Measurements from ENCODE around the gene G0S2. TPM values are rescaled to one million over a fixed set of nuclear protein-coding genes. Genes with fewer than 3 reads are reported as not detected.
A peak's percentile ranks its signal among the peaks of the same experiment; 100 is the strongest.

The G0S2 gene
- 453 TPM for total RNA-seq
- long read RNA-seq, transcript G0S2-201 (2 exons, 866 nt) = major isoform, 1,307 of 1,344 reads
- long read RNA-seq, partial matches to known transcripts = 0 of 1,344 reads
- long read RNA-seq, other reads (novel, unspliced or antisense) = 37 of 1,344 reads

- intact Hi-C loops (cut with DNase I) = loop anchor here (2.0 kb wide), 1 partner anchor 28 kb away; no protein-coding TSS in a partner anchor
- ATAC-seq (ENCODE audit: poor library complexity) = peak; percentile 89
- peak; percentile 92 for DNase-seq
Measured at GRCh38 chr1:209674957-209675564, at the start of gene G0S2. TSS of gene G0S2 (plus strand) at chr1:209675412. CDS start at chr1:209675685, 273 bp downstream.

GRCh38 chr1:209625791-209626285 is 49.4 kb upstream of the G0S2 start:
- intact Hi-C loops (cut with DNase I) = no loop called here
- ATAC-seq (ENCODE audit: poor library complexity) (peak; percentile 28), DNase-seq (peak; percentile 46)

- DNase-seq (no peak), ATAC-seq (ENCODE audit: poor library complexity) (no peak)
- intact Hi-C loops (cut with DNase I) = no loop called here
Measured at GRCh38 chr1:209626346-209627026, 48.7 kb upstream of the G0S2 start.

DNA sequence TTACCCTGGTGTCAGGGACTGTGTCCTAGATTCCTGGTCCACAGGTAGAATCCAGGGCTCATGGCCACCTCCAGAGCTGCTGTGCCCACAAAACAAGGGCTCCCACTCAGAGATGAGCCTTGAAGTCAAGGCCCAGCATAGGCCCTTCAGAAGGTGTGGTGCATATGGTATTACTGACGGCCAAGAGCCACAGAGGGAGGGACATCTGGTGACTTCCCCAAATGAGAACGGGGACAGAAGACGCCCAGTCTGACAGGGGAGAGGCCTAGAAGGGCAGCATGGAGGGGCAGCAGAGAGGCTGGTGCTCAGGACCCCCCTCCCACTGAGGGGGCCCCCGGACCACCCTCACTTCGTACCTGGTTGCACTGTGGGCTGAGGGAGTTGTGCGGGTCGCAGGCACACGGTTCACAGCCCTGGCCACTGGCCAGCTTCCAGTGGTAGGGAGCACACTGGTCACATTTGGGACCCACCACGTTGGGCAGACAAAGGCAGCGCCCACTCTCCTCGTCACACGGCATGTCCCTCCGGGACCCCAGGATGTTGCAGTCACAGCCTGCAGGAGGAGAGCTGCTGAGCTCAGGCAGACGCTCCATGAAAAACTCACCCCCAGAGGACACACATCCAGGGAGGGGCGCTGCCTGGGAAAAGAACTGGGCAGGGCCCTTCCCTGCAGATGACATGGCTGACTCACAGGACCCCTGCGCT is 48.0 kb upstream of the G0S2 start:
- ATAC-seq (ENCODE audit: poor library complexity) = no peak
- intact Hi-C loops (cut with DNase I) = no loop called here

GRCh38 chr1:209627732-209628196 is 47.4 kb upstream of the G0S2 start:
- peak; percentile 78 for ATAC-seq (ENCODE audit: poor library complexity)
- DNase-seq = peak; percentile 89
- intact Hi-C loops (cut with DNase I) = no loop called here

More for the DNA sequence above, 48.0 kb upstream of the G0S2 start:
- peak; percentile 44 for DNase-seq

DNA sequence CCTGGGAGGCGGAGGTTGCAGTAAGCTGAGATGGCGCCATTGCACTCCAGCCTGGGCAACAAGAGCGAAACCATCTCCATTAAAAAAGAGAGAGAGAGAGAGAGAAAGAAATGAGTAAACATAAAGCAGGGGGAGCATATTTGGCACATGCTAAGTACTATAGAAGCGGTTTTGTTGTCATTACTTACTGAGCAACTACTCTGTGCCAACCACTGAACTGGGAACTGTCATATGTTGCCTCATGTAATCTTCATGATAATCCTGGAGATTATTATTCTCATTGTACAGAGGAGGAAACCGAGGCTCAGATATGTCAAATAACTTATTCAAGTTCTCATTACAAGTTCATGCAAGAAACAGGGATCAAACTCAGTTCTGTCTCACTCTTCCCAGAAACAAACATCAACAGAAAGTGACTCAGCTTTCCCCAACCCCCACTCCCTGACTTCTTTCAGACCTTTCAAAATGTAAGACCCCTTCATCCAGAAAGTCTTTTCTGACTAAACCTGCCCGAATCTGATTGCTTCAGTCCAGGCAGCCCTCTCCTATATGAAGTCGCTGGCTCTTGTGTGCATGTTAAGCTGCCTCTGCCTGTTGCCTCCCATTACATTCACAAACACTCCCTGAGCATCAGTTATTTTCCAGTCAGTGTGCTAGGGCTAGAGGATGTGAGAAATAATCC is 46.5 kb upstream of the G0S2 start:
- intact Hi-C loops (cut with DNase I) = no loop called here

GRCh38 chr1:209629621-209630382 is 45.4 kb upstream of the G0S2 start:
- DNase-seq (no peak), ATAC-seq (ENCODE audit: poor library complexity) (no peak)
- intact Hi-C loops (cut with DNase I) = loop anchor here (5.0 kb wide), 1 partner anchor 57 kb away; no protein-coding TSS in a partner anchor

More for the DNA sequence above, 46.5 kb upstream of the G0S2 start:
- DNase-seq = no peak
- ATAC-seq (ENCODE audit: poor library complexity) = no peak

DNA sequence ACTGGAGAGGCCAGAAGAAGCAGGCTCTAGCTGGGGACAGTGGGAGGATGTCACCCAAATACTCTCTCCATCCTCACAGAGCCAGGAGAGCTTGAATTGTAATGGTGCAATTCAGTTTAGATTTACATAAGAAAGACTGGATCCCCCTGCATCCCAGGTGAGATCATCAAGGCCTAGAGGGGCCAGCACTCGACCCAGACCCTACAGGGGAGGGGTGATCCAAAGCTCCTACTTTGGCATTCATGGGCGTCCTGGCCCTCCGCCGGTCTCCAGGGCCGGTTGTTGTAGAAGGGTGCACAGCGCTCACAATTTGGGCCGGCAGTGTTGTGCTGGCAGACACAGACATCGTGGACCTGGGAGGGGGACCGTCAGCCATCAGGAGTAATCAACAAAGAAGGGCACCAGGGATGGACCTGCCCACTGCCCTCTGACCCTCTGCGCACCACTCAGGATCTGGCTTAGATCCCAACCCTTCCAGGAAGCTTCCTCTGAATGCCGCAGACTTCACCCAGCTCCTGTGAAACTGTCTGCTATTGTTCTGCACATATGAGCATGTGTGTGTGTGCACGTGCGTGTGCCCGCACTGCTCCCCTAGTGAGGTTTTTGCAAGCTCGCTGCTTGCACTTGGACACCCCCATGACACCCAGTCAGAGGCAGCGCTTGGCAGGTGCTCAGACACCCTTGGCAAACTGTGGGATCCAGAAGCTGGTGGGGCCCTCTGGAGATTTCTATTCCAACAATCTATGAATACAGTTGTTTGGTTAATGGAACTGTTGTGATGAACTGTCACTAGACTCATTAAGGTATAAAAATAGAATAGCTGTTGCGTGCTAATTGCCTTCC is 44.6 kb upstream of the G0S2 start:
- ATAC-seq (ENCODE audit: poor library complexity) (peak; percentile 45), DNase-seq (peak; percentile 63)
- intact Hi-C loops (cut with DNase I) = loop anchor here (5.0 kb wide), 1 partner anchor 57 kb away; no protein-coding TSS in a partner anchor

DNA sequence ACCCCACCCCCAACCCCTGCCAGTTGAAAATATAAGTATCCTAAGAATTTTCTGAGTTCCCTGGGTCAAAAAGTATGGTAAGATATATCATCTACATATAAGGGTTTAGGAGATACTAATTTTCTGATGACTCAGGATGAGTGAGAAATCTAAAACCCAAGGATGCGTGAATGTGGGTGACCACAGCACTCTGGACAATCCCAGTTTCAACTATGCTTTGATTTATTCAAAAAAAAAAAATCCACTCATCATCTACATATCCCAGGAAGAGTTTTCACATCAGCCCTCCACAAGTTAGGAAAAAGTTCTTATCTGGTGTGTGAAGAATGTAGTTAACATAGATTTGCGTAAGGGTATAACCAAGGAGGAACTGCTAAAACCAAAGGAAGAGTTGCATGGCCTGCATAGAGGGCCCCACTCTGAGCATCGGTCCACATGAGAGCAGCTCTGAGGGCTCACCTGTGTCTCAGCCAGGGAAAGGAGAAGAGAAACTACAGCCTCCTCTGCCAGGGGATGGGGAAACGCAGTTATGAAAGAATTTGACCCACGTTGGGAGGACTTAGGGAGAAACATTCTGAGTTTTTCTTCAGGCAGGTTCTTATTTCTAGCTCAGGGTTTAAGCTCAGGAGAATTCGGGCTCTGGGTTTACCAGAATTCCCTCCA is 41.7 kb upstream of the G0S2 start:
- intact Hi-C loops (cut with DNase I) = loop anchor here (5.0 kb wide), 1 partner anchor 54 kb away; no protein-coding TSS in a partner anchor
- no peak for DNase-seq
- no peak for ATAC-seq (ENCODE audit: poor library complexity)

DNA sequence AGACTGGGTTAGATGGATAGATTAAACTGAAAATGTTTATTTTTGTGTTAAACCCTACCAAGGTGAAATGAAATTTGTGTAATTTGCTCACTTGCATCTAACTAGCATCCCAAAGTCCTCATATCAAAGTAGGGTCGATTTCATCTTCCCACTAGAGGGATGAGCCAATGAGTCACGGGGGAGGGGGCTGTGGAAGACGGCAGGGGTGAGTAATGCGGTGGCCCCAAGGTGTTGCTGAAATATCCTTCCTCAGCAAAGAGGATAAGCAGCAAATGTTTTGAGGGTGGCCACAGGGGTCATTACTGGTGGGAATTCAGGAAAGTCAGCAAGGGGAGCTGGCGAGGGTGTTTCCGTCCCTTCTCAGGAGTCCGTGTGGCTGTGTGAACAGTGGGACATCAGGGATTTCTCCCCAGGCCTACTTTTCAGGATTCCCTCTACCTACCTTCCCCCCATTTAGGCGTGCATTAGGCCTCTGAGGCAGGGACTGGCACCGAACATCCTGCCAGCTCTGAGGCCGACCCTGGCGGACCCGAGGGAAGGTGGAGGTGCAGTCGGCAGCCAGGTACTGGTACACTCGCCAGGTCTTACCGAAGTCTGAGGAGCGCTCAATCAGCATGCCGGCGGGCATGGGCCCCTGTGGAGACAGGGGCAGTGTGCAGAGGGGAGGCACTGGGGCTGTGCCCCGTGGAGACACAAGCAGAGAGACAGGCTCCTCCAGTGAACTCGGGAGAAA is 41.0 kb upstream of the G0S2 start:
- no peak for DNase-seq
- intact Hi-C loops (cut with DNase I) = loop anchor here (5.0 kb wide), 1 partner anchor 53 kb away; no protein-coding TSS in a partner anchor
- ATAC-seq (ENCODE audit: poor library complexity) = no peak

GRCh38 chr1:209635850-209636249 is 39.4 kb upstream of the G0S2 start:
- intact Hi-C loops (cut with DNase I) = no loop called here
- ATAC-seq (ENCODE audit: poor library complexity) (no peak), DNase-seq (no peak)

DNA sequence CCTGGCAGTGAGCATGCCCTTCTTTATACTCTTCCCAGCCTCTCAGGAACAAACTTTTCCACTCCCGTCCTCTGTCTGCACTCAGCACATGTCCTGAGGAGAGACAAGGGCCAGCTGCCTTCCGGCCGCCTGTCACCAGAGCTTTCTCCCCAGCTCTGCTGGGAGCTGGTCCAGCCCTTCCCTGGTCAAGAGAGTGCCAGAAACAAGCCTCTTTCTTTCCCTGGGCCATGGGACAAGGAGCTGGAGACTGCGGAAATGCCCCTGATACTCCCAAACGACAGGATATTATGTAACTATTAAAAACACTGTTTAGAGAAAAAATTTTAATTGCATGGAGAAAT is 33.4 kb upstream of the G0S2 start:
- intact Hi-C loops (cut with DNase I) = no loop called here
- ATAC-seq (ENCODE audit: poor library complexity) (peak; percentile 86), DNase-seq (peak; percentile 94)

GRCh38 chr1:209642816-209643215 is 32.4 kb upstream of the G0S2 start:
- intact Hi-C loops (cut with DNase I) = no loop called here
- DNase-seq = no peak
- peak; percentile 65 for ATAC-seq (ENCODE audit: poor library complexity)

DNA sequence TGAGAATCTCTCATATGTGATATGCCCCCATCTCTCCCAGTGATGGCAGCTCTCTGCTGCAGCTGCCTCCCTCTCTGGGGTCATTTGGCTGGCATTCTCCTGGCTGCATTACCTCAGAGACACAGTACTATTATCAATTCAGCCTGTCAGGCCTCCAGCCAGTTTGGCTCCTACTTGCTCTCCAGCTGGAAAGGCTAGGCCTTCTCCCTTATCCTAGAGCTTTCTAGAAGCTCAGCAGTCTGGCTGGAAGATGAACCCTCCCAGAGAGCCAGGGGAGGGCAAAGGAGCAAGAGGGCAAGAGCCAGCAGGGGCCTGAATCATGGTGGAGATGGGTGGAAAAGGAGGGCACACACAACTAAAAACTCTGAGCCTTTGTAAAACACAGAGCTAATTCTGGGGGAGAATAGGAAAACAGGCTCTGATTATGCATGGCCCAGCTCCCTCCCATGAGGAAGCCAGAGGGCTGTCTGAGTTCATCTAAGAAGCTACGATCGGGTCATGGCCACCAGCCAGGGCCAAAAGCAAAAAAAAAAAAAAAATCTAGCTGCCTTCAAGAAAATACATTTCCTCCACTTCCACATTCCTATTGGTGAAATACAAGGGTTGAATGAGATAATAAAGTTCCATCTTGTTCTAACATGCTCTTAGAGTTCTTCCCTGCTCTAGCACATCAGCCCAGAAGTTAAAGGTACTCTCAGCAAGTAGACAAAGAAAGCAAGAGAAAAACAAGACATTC is 31.8 kb upstream of the G0S2 start:
- DNase-seq = peak; percentile 89
- intact Hi-C loops (cut with DNase I) = no loop called here

More for the DNA sequence above, 31.8 kb upstream of the G0S2 start:
- peak; percentile 78 for ATAC-seq (ENCODE audit: poor library complexity)
